Large intestine (tissue), 3 donors: ENCODE measurements around the gene FCRL5. TPM values are rescaled to one million over a fixed set of nuclear protein-coding genes. Genes with fewer than 3 reads are reported as not detected.
A peak's percentile ranks its signal among the peaks of the same experiment; 100 is the strongest.

Experiments used
- DNase-seq, 2 donors: peaks; one replicate each; pipeline versions ENCODE4 v3.0.0 to v3.0.0-alpha.2; 2013
- H3K27ac ChIP-seq: one replicate; pipeline ENCODE4 v1.5.1; 2013; ENCODE audit warnings: low read length
- H3K27me3 ChIP-seq: 2 replicates; pipeline ENCODE4 v1.6.1; 2013; ENCODE audit warnings: low read length; ENCODE audit not compliant: control insufficient read depth, insufficient read depth
- H3K36me3 ChIP-seq: 2 replicates; pipeline ENCODE4 v1.6.1; 2013; ENCODE audit warnings: low read length; ENCODE audit not compliant: control insufficient read depth, insufficient read depth
- H3K4me1 ChIP-seq: one replicate; pipeline ENCODE4 v1.6.1; 2013; ENCODE audit warnings: low read length; ENCODE audit not compliant: control insufficient read depth, insufficient read depth
- H3K4me3 ChIP-seq: one replicate; pipeline ENCODE4 v1.5.1; 2013; ENCODE audit warnings: low read length
- H3K9me3 ChIP-seq: one replicate; pipeline ENCODE4 v1.6.1; 2013; ENCODE audit warnings: mild to moderate bottlenecking, low read depth, low read length, moderate library complexity; ENCODE audit not compliant: control insufficient read depth
- WGBS: methylation state at CpG from one replicate; pipeline ENCODE4 v1.1.5; 2013; ENCODE audit warnings: low lambda C conversion rate; ENCODE audit not compliant: insufficient coverage; 5-methylcytosine and 5-hydroxymethylcytosine counted together
- polyA plus RNA-seq: library from polyadenylated mRNA; unstranded; fragments of 120-200 nt; gene quantifications from one replicate; pipeline ENCODE4 v1.2.1, GENCODE V29; 2013

Gene FCRL5
- polyA plus RNA-seq, 1 donor, result 0.09 TPM

DNA sequence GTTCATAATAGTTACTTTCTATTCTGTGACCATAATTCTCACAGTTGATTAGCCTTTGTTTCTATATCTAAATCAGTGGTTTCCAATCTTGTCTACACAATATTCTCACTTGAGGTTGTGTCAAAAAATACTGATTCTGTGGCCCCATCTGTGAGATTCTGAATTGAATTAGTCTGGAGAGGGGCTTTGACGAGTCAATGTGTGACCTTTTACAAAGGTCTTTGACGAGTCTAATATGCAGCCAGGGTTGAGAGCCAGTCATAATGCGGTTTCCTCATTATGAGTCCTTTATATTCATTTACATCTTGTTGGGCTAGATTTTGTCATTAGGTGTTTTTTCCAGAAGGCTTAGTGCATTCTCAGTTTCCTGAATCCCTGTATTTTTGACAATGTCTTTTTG, 19.7 kb downstream of the FCRL5 start:
- DNase-seq, result no peak
- no CpG with 5 or more reads among the region's 3 CpGs for WGBS
- Histone ChIP-seq H3K36me3 (no peaks in the 10 kb centered on the region), H3K4me3 (no peak overlapping the region), H3K4me1 (no peaks in the 10 kb centered on the region), H3K9me3 (no peaks in the 10 kb centered on the region), H3K27me3 (peaks cover 2% of the 10 kb centered on the region), H3K27ac (no peak overlapping the region)

DNA sequence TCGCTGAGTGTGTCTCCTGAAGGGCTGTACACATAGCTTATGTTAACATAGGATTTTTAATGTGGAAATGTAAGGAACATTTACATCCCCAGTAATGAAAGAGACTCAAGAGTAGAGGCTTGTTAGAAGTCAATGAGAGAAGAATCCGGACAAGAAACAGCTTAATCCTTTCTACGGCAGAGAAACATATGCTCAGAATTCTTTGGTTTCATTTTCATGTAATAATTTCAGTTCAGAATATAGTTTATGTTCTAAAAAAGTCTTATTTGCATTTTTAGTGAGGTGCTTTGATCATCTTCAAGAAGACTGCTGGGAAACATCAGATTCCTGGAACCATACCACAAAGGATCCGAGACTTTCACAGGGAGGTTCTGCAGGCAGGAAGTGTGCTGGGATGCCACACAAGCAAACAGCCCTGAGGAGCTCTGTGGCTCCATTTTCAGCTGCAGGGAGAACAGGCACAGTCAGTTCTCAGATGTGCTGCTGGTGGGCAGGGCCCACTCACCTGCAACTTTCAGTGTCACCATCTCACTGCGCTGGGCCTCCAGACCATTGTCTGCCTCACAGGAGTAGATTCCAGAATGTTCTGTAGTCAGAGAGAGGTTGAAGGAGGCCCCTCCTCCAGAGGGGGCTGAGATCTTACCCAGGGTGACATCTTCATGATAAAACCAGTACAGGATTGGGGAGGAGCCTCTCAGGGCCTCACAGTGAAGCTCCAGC, 28.4 kb downstream of the FCRL5 start:
- Histone ChIP-seq H3K36me3 (no peaks in the 10 kb centered on the region), H3K9me3 (no peaks in the 10 kb centered on the region), H3K27me3 (no peaks in the 10 kb centered on the region), H3K27ac (no peak overlapping the region), H3K4me3 (no peak overlapping the region), H3K4me1 (peaks cover 15% of the 10 kb centered on the region)
- DNase-seq, result no peak
- WGBS, result 86% methylated on average over 2 of the region's 5 CpGs

DNA sequence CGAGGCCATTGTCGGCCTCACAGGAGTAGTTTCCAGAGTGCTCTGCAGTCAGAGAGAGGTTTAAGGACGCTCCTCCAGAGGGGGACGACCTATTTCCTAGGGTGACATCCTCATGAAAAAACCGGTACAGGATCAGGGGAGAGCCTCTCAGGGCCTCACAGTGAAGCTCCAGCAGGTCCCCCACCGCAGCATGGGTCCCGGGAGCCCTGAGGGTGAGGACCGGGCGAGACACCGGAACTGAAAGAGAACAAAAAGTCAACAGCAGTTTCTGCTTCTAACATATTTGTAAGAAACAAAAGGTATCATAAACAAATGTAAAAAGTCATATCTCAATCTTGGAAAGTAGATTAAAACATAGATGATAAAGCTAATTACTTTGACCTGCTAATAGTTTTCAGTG, 31.3 kb downstream of the FCRL5 start:
- WGBS, result no CpG with 5 or more reads among the region's 10 CpGs

DNA sequence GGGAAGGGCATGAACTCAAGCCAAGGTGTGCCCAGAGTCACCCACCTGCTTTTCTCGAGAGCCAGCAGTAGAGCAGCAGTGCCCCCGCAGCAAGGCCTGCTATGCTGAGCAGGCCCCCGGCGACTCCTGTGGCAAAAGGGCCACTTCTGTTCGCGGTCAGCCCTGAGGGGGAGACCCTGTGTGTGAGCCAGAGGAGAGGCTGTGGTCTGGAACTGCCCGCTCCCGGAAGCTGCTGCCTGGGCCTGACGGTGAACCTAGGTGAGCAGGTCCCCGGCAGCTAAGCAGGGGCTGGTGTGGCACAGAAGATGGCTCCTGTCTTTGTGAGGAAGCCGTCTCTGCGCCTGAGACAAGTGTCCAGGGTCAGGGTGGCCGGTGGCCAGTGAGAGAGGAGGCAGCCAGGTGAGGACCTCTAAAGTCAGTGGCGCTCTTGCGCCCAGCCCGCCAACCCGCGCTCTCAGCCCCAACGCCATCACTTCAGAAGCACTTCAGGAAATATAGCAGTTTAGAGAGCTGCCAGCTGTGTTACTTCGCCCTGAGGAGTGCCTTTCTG, 31.9 kb downstream of the FCRL5 start:
- no peak for DNase-seq
- H3K27me3 ChIP-seq, result no peaks in the 10 kb centered on the region
- no CpG with 5 or more reads among the region's 20 CpGs for WGBS
- no peak overlapping the region for H3K27ac ChIP-seq
- peaks cover 18% of the 10 kb centered on the region for H3K4me1 ChIP-seq
- no peaks in the 10 kb centered on the region for H3K36me3 ChIP-seq
- no peak overlapping the region for H3K4me3 ChIP-seq
- H3K9me3 ChIP-seq, result no peaks in the 10 kb centered on the region

More for the DNA sequence above, 31.3 kb downstream of the FCRL5 start:
- Histone ChIP-seq H3K4me3 (no peak overlapping the region), H3K27me3 (no peaks in the 10 kb centered on the region), H3K27ac (no peak overlapping the region), H3K4me1 (peaks cover 18% of the 10 kb centered on the region), H3K9me3 (no peaks in the 10 kb centered on the region), H3K36me3 (no peaks in the 10 kb centered on the region)
- no peak for DNase-seq

DNA sequence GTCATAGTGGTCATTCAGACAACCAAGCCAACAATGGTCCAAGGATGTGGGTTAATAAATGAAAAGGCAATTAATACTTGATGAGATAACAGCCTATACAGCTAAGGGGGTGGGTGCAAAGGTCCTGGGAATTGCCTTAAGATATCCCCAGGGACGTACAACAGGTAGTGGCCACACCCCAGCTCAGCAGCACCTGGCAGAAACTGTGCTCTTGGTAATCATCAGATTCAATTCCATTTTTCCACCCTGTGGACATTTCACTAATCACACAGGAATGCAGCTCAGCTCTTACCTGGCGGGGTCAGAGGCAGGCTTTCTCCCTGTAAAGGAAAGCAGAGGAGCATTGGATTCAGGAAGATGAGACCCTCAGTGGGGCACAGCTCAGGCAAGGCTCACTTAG, 32.9 kb downstream of the FCRL5 start:
- H3K4me3 ChIP-seq, result no peak overlapping the region
- no CpG with 5 or more reads among the region's 2 CpGs for WGBS
- no peaks in the 10 kb centered on the region for H3K27me3 ChIP-seq
- H3K27ac ChIP-seq, result peak overlapping the region; percentile 54
- peaks cover 18% of the 10 kb centered on the region for H3K4me1 ChIP-seq
- peak; percentile 85 to 92 for DNase-seq
- no peaks in the 10 kb centered on the region for H3K36me3 ChIP-seq
- no peaks in the 10 kb centered on the region for H3K9me3 ChIP-seq

DNA sequence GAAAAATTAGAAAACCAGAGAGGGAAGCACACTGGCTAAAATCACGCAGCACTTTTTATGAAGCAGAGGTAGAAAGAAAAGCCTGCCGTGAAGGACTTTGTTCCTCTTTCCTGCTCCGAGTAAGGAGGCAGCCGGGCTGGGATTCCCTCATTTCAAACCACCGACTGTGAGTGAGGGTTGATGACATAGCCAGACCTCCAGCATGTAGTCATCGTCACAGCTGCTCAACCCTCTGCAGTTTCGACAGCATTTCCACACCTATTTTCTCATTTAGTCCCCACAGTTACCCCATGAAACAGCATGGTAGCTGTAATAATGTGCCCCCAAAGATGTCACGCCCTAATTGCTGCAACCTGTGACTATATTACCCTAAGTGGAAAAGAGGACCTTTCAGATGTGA, 35.3 kb downstream of the FCRL5 start:
- no peak overlapping the region for H3K4me3 ChIP-seq
- WGBS, result no CpG with 5 or more reads among the region's 8 CpGs
- peaks cover 25% of the 10 kb centered on the region for H3K4me1 ChIP-seq
- H3K27me3 ChIP-seq, result no peaks in the 10 kb centered on the region
- DNase-seq, result peak; percentile 24 to 46
- H3K9me3 ChIP-seq, result no peaks in the 10 kb centered on the region
- H3K27ac ChIP-seq, result no peak overlapping the region
- H3K36me3 ChIP-seq, result no peaks in the 10 kb centered on the region

DNA sequence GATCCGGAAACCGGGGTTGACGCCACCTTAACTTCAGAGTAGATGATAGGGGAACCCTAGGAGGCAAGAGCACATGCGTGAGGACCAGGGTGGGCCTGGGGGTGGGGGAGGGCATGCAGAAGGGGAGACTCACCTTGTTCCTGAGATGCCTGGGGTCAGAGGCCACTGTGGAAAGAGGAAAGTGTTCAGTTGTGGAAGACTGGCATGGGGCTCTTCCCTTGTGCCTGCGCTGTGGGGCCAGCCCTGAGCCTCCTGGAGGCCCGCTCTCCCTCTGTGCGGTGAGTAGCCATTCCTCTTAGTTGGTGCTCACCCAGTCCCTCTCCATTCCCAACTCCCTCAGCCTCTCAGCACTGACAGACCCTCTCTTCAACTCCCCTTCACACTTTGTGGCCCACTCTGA, 36.6 kb downstream of the FCRL5 start:
- Histone ChIP-seq H3K36me3 (no peaks in the 10 kb centered on the region), H3K9me3 (no peaks in the 10 kb centered on the region), H3K27ac (no peak overlapping the region), H3K4me1 (peaks cover 28% of the 10 kb centered on the region), H3K27me3 (no peaks in the 10 kb centered on the region), H3K4me3 (no peak overlapping the region)
- no CpG with 5 or more reads among the region's 7 CpGs for WGBS
- DNase-seq, result no peak

DNA sequence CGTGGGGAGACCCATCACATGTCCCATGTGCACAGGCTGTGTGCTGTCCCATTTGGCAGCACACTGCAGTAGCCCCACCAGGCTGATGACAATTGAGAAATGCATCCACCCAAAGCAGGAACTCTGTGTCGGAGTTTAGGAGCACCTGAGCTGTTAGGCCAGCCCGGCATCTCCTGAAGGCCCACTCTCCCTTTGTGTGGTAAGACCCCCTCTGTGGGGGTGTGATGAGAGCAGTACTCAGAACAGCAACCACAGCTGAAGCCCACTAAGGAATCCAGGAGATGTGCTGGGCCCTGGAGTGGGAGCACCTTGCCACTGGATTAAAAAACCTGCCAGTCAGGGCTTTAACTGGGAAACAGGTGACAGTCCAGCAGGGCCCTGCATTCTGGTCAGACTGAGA, 37.2 kb downstream of the FCRL5 start:
- DNase-seq, result no peak
- WGBS, result no CpG with 5 or more reads among the region's 3 CpGs
- H3K4me3 ChIP-seq, result no peak overlapping the region
- no peaks in the 10 kb centered on the region for H3K36me3 ChIP-seq
- H3K27me3 ChIP-seq, result no peaks in the 10 kb centered on the region
- peaks cover 25% of the 10 kb centered on the region for H3K4me1 ChIP-seq
- no peaks in the 10 kb centered on the region for H3K9me3 ChIP-seq
- no peak overlapping the region for H3K27ac ChIP-seq

DNA sequence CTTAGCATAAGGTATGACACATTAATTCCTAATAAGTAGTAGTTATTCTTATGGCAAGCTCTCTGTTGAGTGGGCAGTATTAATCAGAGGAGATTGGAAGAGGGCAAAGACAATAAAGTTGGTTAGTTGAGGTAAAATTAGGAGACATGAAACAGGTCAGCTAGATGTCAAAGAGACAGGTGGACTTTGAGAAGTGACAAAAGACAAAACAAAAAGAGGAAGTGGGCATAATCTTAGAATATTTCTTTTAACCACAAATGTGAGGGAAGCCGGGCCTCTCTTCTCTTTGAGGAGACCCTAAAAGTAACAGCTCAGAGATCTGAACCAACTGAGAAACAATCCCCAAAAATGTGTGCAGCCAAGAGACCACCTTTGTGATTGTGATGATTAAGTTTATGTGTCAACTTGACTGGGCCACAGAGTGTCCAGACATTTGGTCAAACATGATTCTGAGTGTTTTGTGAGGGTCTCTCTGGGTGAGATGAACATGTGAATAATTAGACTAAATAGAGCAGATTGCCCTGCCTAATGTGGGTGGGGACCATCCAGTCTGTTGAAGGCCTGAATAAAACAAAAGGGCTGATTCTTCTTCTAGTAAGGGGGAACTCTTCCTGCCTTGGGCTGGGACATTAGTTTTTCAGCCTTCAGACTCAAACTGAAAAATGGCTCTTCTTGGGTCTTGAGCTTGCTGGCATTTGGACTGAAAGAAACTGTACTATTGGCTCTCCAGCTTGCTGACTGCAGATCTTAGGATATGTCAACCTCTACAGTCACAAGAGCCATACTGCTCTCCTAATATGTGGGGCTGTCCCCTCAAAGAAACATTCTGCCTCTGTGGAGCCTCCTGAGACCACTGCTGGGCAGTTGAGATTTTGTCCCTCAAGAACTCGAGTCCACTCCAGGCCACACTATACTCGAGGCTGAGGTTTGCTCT, 40.0 kb downstream of the FCRL5 start:
- peaks cover 14% of the 10 kb centered on the region for H3K4me1 ChIP-seq
- no peak for DNase-seq
- H3K27ac ChIP-seq, result no peak overlapping the region
- no peaks in the 10 kb centered on the region for H3K27me3 ChIP-seq
- H3K36me3 ChIP-seq, result no peaks in the 10 kb centered on the region
- WGBS, result no CpG with 5 or more reads among the region's 3 CpGs
- H3K9me3 ChIP-seq, result no peaks in the 10 kb centered on the region
- no peak overlapping the region for H3K4me3 ChIP-seq

DNA sequence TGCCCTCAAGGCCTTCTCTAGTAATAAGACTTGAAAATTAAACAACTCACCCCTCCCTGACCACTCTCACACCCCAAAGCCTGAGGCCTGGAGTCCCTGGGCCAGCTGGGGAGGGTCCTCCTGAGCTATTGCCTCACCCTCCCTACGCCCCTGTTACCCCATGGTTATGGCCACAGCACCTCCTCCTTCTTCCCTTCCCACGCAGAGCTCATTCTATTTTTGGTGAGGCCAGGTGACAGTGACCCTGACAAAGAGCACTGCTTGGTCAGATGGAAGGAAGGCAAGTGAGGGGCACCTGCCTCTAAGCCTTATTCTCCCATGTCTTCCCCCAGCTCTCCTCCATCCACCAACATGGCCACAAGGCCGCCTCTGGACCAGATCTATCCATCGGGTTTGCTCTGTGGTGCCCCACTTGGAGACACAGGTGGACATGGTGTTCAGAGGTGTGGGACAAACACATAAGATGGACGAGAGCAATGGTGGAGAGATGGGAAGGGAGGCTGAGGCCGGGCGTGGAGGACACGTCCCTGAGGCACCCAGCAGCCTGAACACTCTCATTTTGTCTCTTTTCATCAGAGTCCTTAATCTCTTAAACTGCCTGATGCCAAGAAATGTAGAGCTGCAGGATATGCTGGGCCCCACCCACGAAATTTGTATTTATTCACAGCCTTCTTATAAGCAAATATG, 42.6 kb downstream of the FCRL5 start:
- H3K4me3 ChIP-seq, result no peak overlapping the region
- peaks cover 11% of the 10 kb centered on the region for H3K4me1 ChIP-seq
- H3K27me3 ChIP-seq, result no peaks in the 10 kb centered on the region
- no peaks in the 10 kb centered on the region for H3K9me3 ChIP-seq
- no peak for DNase-seq
- no peaks in the 10 kb centered on the region for H3K36me3 ChIP-seq
- 67% methylated on average over 1 of the region's 9 CpGs for WGBS
- no peak overlapping the region for H3K27ac ChIP-seq
